Gastroesophageal sphincter (tissue), 3 donors: ENCODE data around the gene THYN1.

Experiments
- CTCF ChIP-seq, 4 experiments: fragments of 200-600 bp in 2 of 4; fragments of 450-650 bp in 2 of 4; sonication (generic) in 1 of 4; IDR thresholded peaks; one replicate each; pipeline ENCODE4 v1.5.1; 2017 to 2019; ENCODE audit warnings: antibody characterized with exemption in 4 of 4, mild to moderate bottlenecking in 2 of 4, moderate library complexity in 2 of 4
- POLR2A ChIP-seq, 2 donors: fragments of 450-650 bp; IDR thresholded peaks; one replicate each; pipeline ENCODE4 v1.6.1; 2017; ENCODE audit warnings: antibody characterized with exemption in 2 of 2, mild to moderate bottlenecking in 2 of 2, moderate library complexity in 1 of 2
- POLR2AphosphoS5 ChIP-seq: sonication (generic); formaldehyde crosslinking; IDR thresholded peaks from one replicate; pipeline ENCODE4 v1.6.1; 2017; ENCODE audit warnings: antibody characterized with exemption

GRCh38 chr11:134200688-134201087 lies 52.5 kb downstream of the THYN1 start:
- TF ChIP-seq CTCF (IDR thresholded peaks at IDR 0.05), result no peak
- no peak for TF ChIP-seq POLR2A (IDR thresholded peaks at IDR 0.05)
- TF ChIP-seq POLR2AphosphoS5, result no peak
